Uterus (tissue), 2 donors: Measurements from ENCODE around the gene UPK3BL1.
"Not testable (repeated sequence)": the region's sequence is repeated elsewhere in the genome, so short reads cannot be mapped to it uniquely, and the experiment has no call there.

Source experiments
- POLR2A ChIP-seq, 2 donors: fragments of 450-650 bp; IDR thresholded peaks; one replicate each; pipeline ENCODE4 v1.6.1; 2016; ENCODE audit warnings: antibody characterized with exemption in 2 of 2, mild to moderate bottlenecking in 1 of 2, moderate library complexity in 1 of 2
- TF ChIP-seq, protein P1 (sequence below), 4 experiments: fragments of 200-600 bp in 2 of 4; fragments of 450-650 bp in 2 of 4; sonication (generic) in 2 of 4; IDR thresholded peaks; one replicate each; pipeline ENCODE4 v1.5.1; 2016 to 2019; ENCODE audit warnings: antibody characterized with exemption in 4 of 4, mild to moderate bottlenecking in 2 of 4, moderate library complexity in 1 of 4

GRCh38 chr7:102671956-102672307 is 29.3 kb upstream of the UPK3BL1 start:
- TF ChIP-seq, protein P1, sequence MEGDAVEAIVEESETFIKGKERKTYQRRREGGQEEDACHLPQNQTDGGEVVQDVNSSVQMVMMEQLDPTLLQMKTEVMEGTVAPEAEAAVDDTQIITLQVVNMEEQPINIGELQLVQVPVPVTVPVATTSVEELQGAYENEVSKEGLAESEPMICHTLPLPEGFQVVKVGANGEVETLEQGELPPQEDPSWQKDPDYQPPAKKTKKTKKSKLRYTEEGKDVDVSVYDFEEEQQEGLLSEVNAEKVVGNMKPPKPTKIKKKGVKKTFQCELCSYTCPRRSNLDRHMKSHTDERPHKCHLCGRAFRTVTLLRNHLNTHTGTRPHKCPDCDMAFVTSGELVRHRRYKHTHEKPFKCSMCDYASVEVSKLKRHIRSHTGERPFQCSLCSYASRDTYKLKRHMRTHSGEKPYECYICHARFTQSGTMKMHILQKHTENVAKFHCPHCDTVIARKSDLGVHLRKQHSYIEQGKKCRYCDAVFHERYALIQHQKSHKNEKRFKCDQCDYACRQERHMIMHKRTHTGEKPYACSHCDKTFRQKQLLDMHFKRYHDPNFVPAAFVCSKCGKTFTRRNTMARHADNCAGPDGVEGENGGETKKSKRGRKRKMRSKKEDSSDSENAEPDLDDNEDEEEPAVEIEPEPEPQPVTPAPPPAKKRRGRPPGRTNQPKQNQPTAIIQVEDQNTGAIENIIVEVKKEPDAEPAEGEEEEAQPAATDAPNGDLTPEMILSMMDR (IDR thresholded peaks at IDR 0.05) = not testable (repeated sequence)
- not testable (repeated sequence) for TF ChIP-seq POLR2A (IDR thresholded peaks at IDR 0.05)
